CD8-positive, alpha-beta memory T cell (primary cell): ENCODE data around the gene RFC4. TPM values are rescaled to one million over a fixed set of nuclear protein-coding genes. Genes with fewer than 3 reads are reported as not detected.

Experiments used
- polyA plus RNA-seq: library from polyadenylated mRNA; unstranded; fragments of 300-500 nt; fragmentation: Illumina TruSeq; gene quantifications from one replicate; pipeline ENCODE4 v1.2.3, GENCODE V29; 2021
- total RNA-seq, 2 experiments: library from RNA; stranded (reverse); gene quantifications; one replicate each; pipeline ENCODE4 v1.2.3, GENCODE V29; 2021

RFC4 gene
- total and polyA plus RNA-seq, 3 experiments from 2014 or later: 23.9 to 110 (median 106) TPM

Other genes starting within 250 kb of the RFC4 start
- 10 to 100 TPM; 17.6 to 18.3 TPM for gene TBCCD1, start 239.1 kb downstream of the RFC4 start, total RNA-seq
- gene TBCCD1, start 239.1 kb downstream of the RFC4 start, polyA plus RNA-seq: 26.0 TPM
- 10 to 100 TPM; 62.7 to 65.6 TPM for gene DNAJB11, start 235.8 kb downstream of the RFC4 start, total RNA-seq
- 48.9 TPM for gene DNAJB11, start 235.8 kb downstream of the RFC4 start, polyA plus RNA-seq
- gene AHSG, start 193.4 kb downstream of the RFC4 start, total RNA-seq: not detected
- gene AHSG, start 193.4 kb downstream of the RFC4 start, polyA plus RNA-seq: not detected
- not detected for gene FETUB, start 166.1 kb downstream of the RFC4 start, total RNA-seq
- gene FETUB, start 166.1 kb downstream of the RFC4 start, polyA plus RNA-seq: not detected
- not detected for gene HRG, start 140.5 kb downstream of the RFC4 start, total RNA-seq
- gene HRG, start 140.5 kb downstream of the RFC4 start, polyA plus RNA-seq: not detected
- not detected for gene KNG1, start 89.1 kb downstream of the RFC4 start, total RNA-seq
- gene KNG1, start 89.1 kb downstream of the RFC4 start, polyA plus RNA-seq: not detected
- 100 to 1,000 TPM; 563 to 564 TPM for gene EIF4A2, start 22.9 kb downstream of the RFC4 start, total RNA-seq
- gene EIF4A2, start 22.9 kb downstream of the RFC4 start, polyA plus RNA-seq: 211 TPM
- not detected for gene ADIPOQ, start 36.2 kb upstream of the RFC4 start, total RNA-seq
- gene ADIPOQ, start 36.2 kb upstream of the RFC4 start, polyA plus RNA-seq: not detected
- gene ST6GAL1, start 124.0 kb upstream of the RFC4 start, total RNA-seq: 100 to 1,000 TPM in 1 of 2 experiments, 10 to 100 TPM in 1; 96.8 to 108 TPM
- gene ST6GAL1, start 124.0 kb upstream of the RFC4 start, polyA plus RNA-seq: 139 TPM